ENCODE results near the gene ARHGAP18. TPM values are rescaled to one million over a fixed set of nuclear protein-coding genes. Genes with fewer than 3 reads are reported as not detected.

Gene ARHGAP18
- total RNA-seq, 4 donors from 2014 or later: 2.8 to 9.0 (median 7.1) TPM

GRCh38 chr6:129661536-129662405 lies 48.2 kb downstream of the ARHGAP18 start:
- H3K4me3 ChIP-seq: no peak overlapping the region
- H3K36me3 ChIP-seq: no peaks in the 10 kb centered on the region
- DNase-seq: no peak
- WGBS, 2 donors: 81 to 87% methylated on average over 6 to 7 of the region's 7 CpGs
- peaks cover 0 to 10% (median 0%) of the 10 kb centered on the region in 3 donors for H3K4me1 ChIP-seq
- TF ChIP-seq CTCF (IDR thresholded peaks at IDR 0.05): no peak
- TF ChIP-seq POLR2A (IDR thresholded peaks at IDR 0.05): no peak
- no peaks in the 10 kb centered on the region for H3K9me3 ChIP-seq
- H3K27me3 ChIP-seq: no peaks in the 10 kb centered on the region
- H3K27ac ChIP-seq: peak overlapping the region in 1 of 4 donors; percentile 59
- intact Hi-C loops (cut with DNase I): no loop called here

- H3K4me3 ChIP-seq: peak overlapping the region in 1 of 4 donors; percentile 27
- TF ChIP-seq POLR2A (IDR thresholded peaks at IDR 0.05) (no peak), CTCF (IDR thresholded peaks at IDR 0.05) (no peak)
- peak overlapping the region in 1 of 4 donors; percentile 34 for H3K27ac ChIP-seq
- peaks cover 0 to 10% (median 0%) of the 10 kb centered on the region in 3 donors for H3K4me1 ChIP-seq
- DNase-seq: no peak
- no peaks in the 10 kb centered on the region for H3K27me3 ChIP-seq
- no peaks in the 10 kb centered on the region for H3K36me3 ChIP-seq
- intact Hi-C loops (cut with DNase I): no loop called here
- 83 to 88% methylated on average over 2 of the region's 2 CpGs for WGBS, 2 donors
- H3K9me3 ChIP-seq: no peaks in the 10 kb centered on the region
Measured at GRCh38 chr6:129660346-129660676, 49.7 kb downstream of the ARHGAP18 start.

GRCh38 chr6:129659590-129660345 lies 50.2 kb downstream of the ARHGAP18 start:
- peak overlapping the region in 1 of 4 donors; percentile 27 for H3K4me3 ChIP-seq
- H3K27me3 ChIP-seq: no peaks in the 10 kb centered on the region
- no peak for TF ChIP-seq CTCF (IDR thresholded peaks at IDR 0.05)
- no peak for TF ChIP-seq POLR2A (IDR thresholded peaks at IDR 0.05)
- intact Hi-C loops (cut with DNase I): no loop called here
- DNase-seq: no peak
- H3K4me1 ChIP-seq: peaks cover 0 to 10% (median 0%) of the 10 kb centered on the region in 3 donors
- H3K9me3 ChIP-seq: no peaks in the 10 kb centered on the region
- H3K36me3 ChIP-seq: no peaks in the 10 kb centered on the region
- peak overlapping the region in 2 of 4 donors; percentile 8 to 34 for H3K27ac ChIP-seq
- WGBS, 2 donors: 84 to 85% methylated on average over 13 of the region's 14 CpGs

- intact Hi-C loops (cut with DNase I): no loop called here
- H3K4me3 ChIP-seq: no peak overlapping the region
- no peak overlapping the region for H3K27ac ChIP-seq
- peaks cover 0 to 10% (median 0%) of the 10 kb centered on the region in 3 donors for H3K4me1 ChIP-seq
- DNase-seq: no peak
- H3K36me3 ChIP-seq: no peaks in the 10 kb centered on the region
- no peaks in the 10 kb centered on the region for H3K9me3 ChIP-seq
- H3K27me3 ChIP-seq: no peaks in the 10 kb centered on the region
- TF ChIP-seq CTCF (IDR thresholded peaks at IDR 0.05) (no peak), POLR2A (IDR thresholded peaks at IDR 0.05) (no peak)
- 83 to 86% methylated on average over 3 of the region's 3 CpGs for WGBS, 2 donors
Measured at GRCh38 chr6:129659167-129659566, 50.8 kb downstream of the ARHGAP18 start.

- Histone ChIP-seq H3K27ac (no peak overlapping the region), H3K4me3 (no peak overlapping the region), H3K9me3 (no peaks in the 10 kb centered on the region), H3K27me3 (no peaks in the 10 kb centered on the region), H3K4me1 (peaks cover 0 to 6% (median 0%) of the 10 kb centered on the region in 3 donors), H3K36me3 (no peaks in the 10 kb centered on the region)
- TF ChIP-seq POLR2A (IDR thresholded peaks at IDR 0.05): no peak
- TF ChIP-seq CTCF (IDR thresholded peaks at IDR 0.05): no peak
- WGBS, 2 donors: 86 to 93% methylated on average over 3 of the region's 3 CpGs
- no peak for DNase-seq
- intact Hi-C loops (cut with DNase I): no loop called here
Measured at GRCh38 chr6:129657483-129657882, 52.5 kb downstream of the ARHGAP18 start.
